Measurements from ENCODE around the gene EEF1AKMT3. TPM values are rescaled to one million over a fixed set of nuclear protein-coding genes. Genes with fewer than 3 reads are reported as not detected.
A peak's percentile ranks its signal among the peaks of the same experiment; 100 is the strongest.

EEF1AKMT3 gene
- total RNA-seq, 2 donors from 2014 or later: 4.0 to 6.6 TPM

DNA sequence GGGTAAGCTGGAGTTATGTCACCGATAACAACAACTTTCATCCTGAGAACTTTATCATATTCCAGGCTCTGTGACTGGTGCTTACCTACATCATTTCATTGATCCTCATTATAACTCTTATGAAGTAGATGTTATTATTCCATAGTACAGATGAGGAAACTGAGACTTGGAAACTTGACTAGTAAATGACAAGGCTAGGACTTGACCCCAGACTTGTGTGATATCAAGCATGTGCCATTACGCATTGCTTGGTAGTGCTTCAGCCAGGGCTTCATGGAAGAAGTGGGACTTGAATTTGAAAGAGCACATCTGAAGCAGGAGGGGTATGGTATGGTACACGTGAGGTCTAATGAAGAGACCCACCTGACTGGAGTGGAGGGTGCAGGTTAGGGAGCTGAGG lies 34.3 kb downstream of the EEF1AKMT3 start:
- DNase-seq (no peak), ATAC-seq (no peak)
- Mint-ChIP-seq H3K4me3 (no peak overlapping the region), H3K4me1 (peaks cover 4% of the 10 kb centered on the region), H3K27me3 (no peaks in the 10 kb centered on the region), H3K36me3 (ENCODE audit: low read depth) (peaks cover 3% of the 10 kb centered on the region), H3K27ac (no peak overlapping the region)
- no peaks in the 10 kb centered on the region for H3K9me3 ChIP-seq (ENCODE audit: control insufficient read depth, low read length, poor library complexity, severe bottlenecking)

DNA sequence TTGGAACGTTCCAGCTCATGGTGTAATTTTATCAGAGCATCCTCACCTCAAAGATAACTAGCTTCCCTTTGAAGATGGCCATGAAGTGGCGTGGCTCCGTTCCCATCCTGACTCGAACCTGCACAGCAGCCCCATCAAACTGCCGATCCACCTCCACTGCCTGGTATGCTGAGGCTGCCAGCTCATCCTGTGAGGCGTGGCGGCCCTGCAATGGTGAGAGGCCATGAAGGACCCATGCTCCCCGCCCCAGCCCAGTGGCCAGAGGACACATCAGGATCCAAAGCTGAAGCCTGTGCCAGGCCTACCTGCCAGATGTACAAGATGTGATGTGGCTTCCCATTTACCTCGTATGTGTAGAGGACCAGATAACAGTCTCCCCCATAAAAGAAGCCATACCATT lies 34.9 kb downstream of the EEF1AKMT3 start:
- Mint-ChIP-seq H3K4me1 (peaks cover 4% of the 10 kb centered on the region), H3K4me3 (no peak overlapping the region)

DNA sequence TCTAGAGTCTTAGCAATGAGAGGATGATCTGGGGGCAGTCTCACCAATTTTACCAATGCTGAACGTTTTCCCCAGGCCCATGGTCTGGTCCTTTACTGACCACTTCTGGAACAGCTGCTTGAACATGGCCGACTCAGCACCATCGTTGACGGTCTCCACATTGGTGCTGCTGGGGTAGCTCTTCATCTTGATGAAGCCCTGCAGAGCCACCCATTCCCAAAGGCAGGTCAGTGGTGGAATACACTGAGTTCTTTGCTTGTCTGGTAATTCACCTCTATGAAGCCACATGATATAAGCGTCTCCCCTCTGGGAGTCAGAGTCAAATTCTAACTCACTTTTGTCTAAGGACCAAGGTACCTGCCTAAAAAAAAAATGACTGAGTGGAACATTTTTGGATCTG lies 35.9 kb downstream of the EEF1AKMT3 start:
- no peak for ATAC-seq

More for the DNA sequence above, 34.9 kb downstream of the EEF1AKMT3 start:
- Mint-ChIP-seq H3K36me3 (ENCODE audit: low read depth) (peaks cover 6% of the 10 kb centered on the region), H3K27ac (no peak overlapping the region), H3K27me3 (no peaks in the 10 kb centered on the region)
- DNase-seq (no peak), ATAC-seq (no peak)
- no peaks in the 10 kb centered on the region for H3K9me3 ChIP-seq (ENCODE audit: control insufficient read depth, low read length, poor library complexity, severe bottlenecking)

DNA sequence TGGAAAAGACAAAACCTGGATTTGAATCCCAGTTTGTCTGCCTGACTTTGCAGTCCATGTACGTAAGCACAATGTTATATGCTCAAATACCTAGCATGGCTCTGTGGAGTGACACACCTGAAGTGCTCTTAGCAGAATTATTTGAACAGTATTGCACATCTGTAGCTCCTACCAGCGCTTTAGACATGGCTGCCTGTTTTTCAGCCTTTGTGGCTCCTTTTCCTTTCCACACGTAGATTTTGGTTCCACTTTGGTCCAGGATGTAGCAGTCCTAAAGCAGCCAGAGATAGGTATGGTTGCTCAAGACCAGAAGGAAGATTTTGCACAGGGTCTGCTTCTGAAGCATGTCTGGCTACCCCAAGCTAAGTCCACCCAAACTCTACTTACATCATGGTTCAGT lies 37.0 kb downstream of the EEF1AKMT3 start:
- DNase-seq (no peak), ATAC-seq (no peak)
- peaks cover 2% of the 10 kb centered on the region for H3K36me3 Mint-ChIP-seq (ENCODE audit: low read depth)
- H3K27me3 Mint-ChIP-seq: no peaks in the 10 kb centered on the region
- no peaks in the 10 kb centered on the region for H3K9me3 ChIP-seq (ENCODE audit: control insufficient read depth, low read length, poor library complexity, severe bottlenecking)
- no peak overlapping the region for H3K4me3 Mint-ChIP-seq
- H3K4me1 Mint-ChIP-seq: peaks cover 4% of the 10 kb centered on the region
- H3K27ac Mint-ChIP-seq: no peak overlapping the region

More for the DNA sequence above, 35.9 kb downstream of the EEF1AKMT3 start:
- peaks cover 6% of the 10 kb centered on the region for H3K4me1 Mint-ChIP-seq
- DNase-seq: no peak
- no peak overlapping the region for H3K27ac Mint-ChIP-seq
- no peaks in the 10 kb centered on the region for H3K27me3 Mint-ChIP-seq
- H3K4me3 Mint-ChIP-seq: no peak overlapping the region
- H3K9me3 ChIP-seq (ENCODE audit: control insufficient read depth, low read length, poor library complexity, severe bottlenecking): no peaks in the 10 kb centered on the region
- H3K36me3 Mint-ChIP-seq (ENCODE audit: low read depth): peaks cover 2% of the 10 kb centered on the region

DNA sequence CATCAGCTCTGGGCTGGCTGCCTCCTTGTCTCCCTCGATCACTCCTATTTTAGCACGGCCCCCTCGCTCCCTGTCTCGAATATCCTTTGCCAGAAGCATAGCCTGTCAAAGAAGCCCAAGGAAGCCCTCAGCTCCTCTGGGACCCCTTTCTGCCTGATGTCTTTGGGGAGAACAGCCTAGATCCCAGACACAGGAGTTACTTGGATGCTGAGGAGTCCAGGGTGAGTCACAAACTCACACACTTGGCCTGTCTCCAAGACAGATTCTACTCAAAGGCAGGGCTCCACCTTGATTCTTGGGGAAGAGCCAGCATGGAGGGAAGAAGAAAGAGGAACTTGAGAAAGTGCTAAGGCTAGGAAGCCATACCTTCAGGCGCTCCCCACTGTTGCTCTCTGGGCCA lies 38.0 kb downstream of the EEF1AKMT3 start:
- ATAC-seq (no peak), DNase-seq (no peak)
- Mint-ChIP-seq H3K4me3 (no peak overlapping the region), H3K27ac (no peak overlapping the region), H3K36me3 (ENCODE audit: low read depth) (peaks cover 2% of the 10 kb centered on the region), H3K4me1 (peaks cover 4% of the 10 kb centered on the region), H3K27me3 (no peaks in the 10 kb centered on the region)
- no peaks in the 10 kb centered on the region for H3K9me3 ChIP-seq (ENCODE audit: control insufficient read depth, low read length, poor library complexity, severe bottlenecking)

DNA sequence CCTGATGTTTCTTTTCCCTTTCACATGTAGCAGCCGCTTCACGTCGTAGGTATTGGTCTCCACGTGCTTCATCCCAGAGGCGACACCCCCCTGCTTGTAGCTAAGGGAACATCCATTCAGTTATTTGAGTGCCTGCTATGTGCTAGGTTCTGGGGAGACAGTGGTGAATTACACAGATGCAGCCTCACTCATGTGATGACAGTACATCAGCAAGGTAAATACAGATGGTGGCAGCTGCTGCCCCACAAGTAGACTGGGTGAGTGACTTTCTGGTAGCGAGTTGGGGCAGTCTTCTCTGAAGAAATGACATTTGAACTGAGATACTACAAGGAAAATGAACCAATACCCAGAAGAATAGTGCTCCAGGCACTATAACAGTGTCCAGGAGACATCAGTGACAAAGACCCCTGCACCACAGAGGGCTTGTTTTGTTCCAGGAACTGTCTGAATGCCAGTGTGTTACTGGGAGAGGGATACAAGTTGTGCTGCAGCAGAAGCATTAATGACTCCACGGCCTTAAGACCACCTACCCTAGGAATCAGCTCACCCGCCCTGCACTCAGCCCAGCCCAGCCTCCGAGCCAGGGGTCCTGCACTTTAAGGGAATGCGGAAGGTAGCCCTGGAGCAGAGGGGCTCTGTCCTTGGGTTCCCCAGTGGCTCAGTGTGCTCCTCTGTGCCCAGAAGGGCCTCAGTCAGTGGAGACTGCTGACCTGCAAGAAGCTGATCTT lies 38.8 kb downstream of the EEF1AKMT3 start:
- no peaks in the 10 kb centered on the region for H3K27me3 Mint-ChIP-seq
- H3K4me1 Mint-ChIP-seq: peaks cover 4% of the 10 kb centered on the region
- no peak overlapping the region for H3K27ac Mint-ChIP-seq
- DNase-seq (no peak), ATAC-seq (no peak)
- H3K36me3 Mint-ChIP-seq (ENCODE audit: low read depth): peaks cover 2% of the 10 kb centered on the region
- no peak overlapping the region for H3K4me3 Mint-ChIP-seq
- no peaks in the 10 kb centered on the region for H3K9me3 ChIP-seq (ENCODE audit: control insufficient read depth, low read length, poor library complexity, severe bottlenecking)

DNA sequence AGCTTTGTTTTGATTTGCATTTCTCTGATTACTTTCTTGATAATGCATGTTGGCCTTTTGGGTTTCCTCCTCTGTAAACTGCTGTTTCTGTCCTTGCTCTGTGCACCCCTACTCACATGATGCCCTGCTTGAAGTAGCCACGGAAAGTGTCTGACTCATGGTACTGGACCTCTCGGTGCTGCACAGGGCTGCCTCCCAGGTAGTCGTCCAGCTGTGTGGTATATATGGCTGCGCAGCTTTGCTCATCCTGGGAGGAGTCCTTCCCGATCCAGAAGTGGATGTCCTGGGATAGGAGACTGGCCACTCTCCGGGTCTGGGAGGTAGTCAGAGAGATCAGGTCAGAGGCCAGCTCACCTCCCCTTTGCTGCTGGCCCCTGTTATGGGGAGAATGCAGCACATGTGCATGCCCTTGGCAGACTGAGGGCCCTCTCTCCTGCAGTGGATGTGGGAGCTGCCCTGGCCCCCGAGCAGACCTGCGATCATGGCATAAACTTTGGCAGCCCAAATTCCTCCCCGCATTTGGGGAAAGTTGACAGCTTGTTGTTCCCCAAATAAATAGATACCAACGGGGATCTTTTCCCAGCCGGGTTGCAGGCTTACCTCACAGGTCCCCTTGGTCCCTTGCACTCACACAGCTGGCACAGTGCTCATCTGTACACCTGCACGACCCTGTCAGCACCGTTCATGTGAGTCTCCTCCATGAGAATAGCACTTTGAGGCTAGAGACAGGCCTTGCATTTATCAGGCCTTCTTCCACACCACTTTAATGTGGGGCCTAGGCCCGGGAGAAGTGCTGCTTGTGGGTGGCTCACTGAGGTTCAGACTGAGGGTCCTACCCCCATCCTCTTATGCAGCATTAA lies 40.9 kb downstream of the EEF1AKMT3 start:
- peaks cover 2% of the 10 kb centered on the region for H3K36me3 Mint-ChIP-seq (ENCODE audit: low read depth)
- no peak overlapping the region for H3K4me3 Mint-ChIP-seq
- DNase-seq (no peak), ATAC-seq (no peak)
- no peaks in the 10 kb centered on the region for H3K9me3 ChIP-seq (ENCODE audit: control insufficient read depth, low read length, poor library complexity, severe bottlenecking)
- no peak overlapping the region for H3K27ac Mint-ChIP-seq
- H3K27me3 Mint-ChIP-seq: no peaks in the 10 kb centered on the region
- H3K4me1 Mint-ChIP-seq: peaks cover 4% of the 10 kb centered on the region

DNA sequence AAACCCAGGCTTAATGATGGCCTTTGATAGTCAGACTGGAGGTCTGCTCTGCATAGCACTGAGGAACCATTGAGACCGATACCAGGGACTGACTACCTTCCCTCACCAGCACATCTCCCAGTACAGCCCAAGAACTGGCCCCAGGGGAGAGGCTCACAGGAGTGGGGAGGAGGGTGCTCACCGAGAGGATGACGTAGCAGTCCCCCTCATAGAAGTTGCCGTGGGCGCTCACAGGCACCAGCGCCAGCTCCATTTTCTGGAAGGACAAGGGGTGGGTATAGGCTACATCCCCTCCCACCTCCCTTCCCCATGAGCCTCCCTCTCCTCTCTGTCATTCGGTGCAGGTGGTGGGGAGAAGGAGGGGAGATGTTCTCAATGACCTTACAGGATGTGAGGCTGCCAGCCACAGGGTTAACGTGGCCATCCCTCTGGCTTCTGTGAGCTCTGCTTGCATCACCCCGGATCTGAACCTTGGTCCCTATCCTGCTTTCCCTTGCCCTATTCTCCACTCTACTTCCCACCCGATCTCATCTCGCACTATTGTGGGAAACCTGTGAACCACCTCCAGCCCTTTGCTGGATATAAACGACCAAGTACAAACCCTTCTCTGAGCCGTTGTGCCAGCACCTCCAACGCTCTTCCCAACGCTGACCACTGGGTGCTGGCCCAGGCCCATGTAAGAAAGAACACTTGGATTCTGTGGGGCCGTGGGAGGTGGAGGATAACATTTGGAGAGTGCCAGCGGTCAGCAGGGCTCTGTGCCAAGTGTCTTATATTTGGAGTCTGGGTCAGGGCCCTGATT lies 41.8 kb downstream of the EEF1AKMT3 start:
- peak overlapping the region; percentile 37 for H3K27ac Mint-ChIP-seq
- H3K36me3 Mint-ChIP-seq (ENCODE audit: low read depth): peaks cover 2% of the 10 kb centered on the region
- peaks cover 11% of the 10 kb centered on the region for H3K4me1 Mint-ChIP-seq

DNA sequence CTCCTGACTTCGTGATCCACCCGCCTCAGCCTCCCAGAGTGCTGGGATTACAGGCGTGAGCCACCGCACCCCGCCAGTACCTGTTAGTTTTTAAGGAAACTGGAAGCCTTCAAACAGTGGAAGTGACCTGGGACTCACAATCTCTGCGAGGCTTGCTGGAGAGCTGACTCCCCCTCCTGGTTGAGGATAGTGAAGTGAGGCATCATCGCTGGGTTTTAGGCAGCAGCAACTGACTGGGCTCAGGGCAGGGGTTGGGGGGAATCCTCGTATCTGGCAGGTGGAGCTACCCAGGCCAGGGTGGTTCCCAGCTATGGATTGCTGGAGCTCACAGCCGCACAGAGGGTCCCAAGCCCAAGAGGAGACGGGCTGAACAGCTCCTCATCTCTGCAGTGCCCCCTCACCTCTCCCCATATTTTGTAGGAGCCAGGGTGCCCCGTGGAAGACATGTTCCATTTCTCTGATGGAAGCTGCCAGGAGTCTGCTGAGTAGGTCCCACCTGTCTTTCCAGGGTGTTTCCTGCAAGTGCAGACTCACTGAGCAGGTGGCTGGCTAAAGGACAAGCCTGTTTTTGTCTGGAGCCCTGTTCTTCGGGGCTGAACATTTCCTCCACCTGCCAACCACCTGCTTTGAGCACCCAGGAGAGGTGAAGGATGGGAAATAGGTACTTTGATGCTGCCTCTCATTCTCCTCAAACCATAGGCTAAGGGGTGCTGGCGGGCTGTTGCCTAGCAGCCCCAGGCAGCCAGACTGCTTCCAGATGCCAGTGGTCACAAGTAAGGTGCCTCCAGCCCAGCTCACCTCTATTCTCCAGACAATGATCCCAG lies 43.0 kb downstream of the EEF1AKMT3 start:
- H3K9me3 ChIP-seq (ENCODE audit: control insufficient read depth, low read length, poor library complexity, severe bottlenecking): no peaks in the 10 kb centered on the region
- no peak overlapping the region for H3K27ac Mint-ChIP-seq
- no peak overlapping the region for H3K4me3 Mint-ChIP-seq
- H3K27me3 Mint-ChIP-seq: no peaks in the 10 kb centered on the region
- ATAC-seq (no peak), DNase-seq (no peak)
- peaks cover 12% of the 10 kb centered on the region for H3K4me1 Mint-ChIP-seq
- H3K36me3 Mint-ChIP-seq (ENCODE audit: low read depth): peaks cover 2% of the 10 kb centered on the region

More for the DNA sequence above, 41.8 kb downstream of the EEF1AKMT3 start:
- no peak overlapping the region for H3K4me3 Mint-ChIP-seq
- DNase-seq (no peak), ATAC-seq (no peak)
- no peaks in the 10 kb centered on the region for H3K27me3 Mint-ChIP-seq
- no peaks in the 10 kb centered on the region for H3K9me3 ChIP-seq (ENCODE audit: control insufficient read depth, low read length, poor library complexity, severe bottlenecking)

DNA sequence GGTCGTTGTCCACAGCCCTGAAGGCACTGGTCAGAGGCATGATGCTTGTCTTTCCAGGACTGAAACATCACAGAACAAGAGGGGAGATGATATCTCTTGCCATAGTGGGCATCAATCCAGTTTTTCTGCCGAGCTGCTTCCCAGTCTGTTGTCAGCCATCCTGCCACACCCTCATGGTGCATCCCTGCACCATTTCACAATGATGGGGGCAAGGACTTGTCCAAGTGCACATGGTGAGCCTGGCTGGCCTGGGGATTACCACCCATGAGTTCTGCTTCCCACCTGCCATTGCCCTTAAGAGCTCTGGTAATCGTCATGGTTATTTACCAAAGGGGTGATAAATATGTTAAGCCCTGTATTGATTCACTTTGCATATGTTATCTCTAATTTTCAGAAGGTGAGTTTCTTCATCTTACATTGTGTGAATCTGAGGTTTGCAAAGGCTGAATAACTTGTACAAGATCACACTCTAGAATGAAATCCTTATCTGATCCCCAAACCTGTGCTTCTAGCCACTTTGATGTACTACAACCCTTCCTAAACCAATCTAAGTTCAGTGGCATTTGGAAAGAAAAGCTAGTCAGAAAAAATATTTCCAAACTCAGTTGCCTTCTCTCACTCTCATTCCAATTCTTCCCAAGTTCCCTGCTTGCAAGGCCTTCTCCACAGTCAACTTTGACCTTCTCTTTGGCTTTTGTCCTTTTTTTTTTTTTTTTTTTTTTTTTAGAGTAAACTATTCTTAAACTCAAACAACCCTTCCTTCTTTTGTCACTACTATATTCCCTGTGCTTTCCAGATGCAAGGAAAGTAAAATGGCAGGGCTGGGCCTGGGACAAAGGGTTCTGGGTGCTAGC lies 43.8 kb downstream of the EEF1AKMT3 start:
- H3K4me3 Mint-ChIP-seq: no peak overlapping the region
- peaks cover 13% of the 10 kb centered on the region for H3K4me1 Mint-ChIP-seq
- H3K27ac Mint-ChIP-seq: no peak overlapping the region
- H3K27me3 Mint-ChIP-seq: no peaks in the 10 kb centered on the region
- DNase-seq (no peak), ATAC-seq (no peak)
- H3K36me3 Mint-ChIP-seq (ENCODE audit: low read depth): peaks cover 2% of the 10 kb centered on the region
- no peaks in the 10 kb centered on the region for H3K9me3 ChIP-seq (ENCODE audit: control insufficient read depth, low read length, poor library complexity, severe bottlenecking)

DNA sequence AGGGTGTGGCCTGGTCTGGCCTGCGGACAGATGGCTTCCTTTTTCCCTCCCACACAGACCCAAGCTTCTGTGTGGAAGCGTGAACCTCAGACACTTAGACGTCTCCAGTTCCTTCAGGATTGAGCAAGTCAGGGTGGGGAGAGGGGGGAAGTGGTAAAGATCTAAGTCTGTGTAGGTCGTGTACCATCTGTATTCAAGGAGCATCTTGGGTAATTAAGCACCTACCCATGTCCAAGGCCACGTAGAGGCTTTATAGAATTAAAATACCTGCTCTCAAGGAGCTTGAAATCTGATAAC lies 44.4 kb downstream of the EEF1AKMT3 start:
- no peak for ATAC-seq
- peaks cover under 1% of the 10 kb centered on the region for H3K36me3 Mint-ChIP-seq (ENCODE audit: low read depth)
- no peaks in the 10 kb centered on the region for H3K27me3 Mint-ChIP-seq
- peaks cover 13% of the 10 kb centered on the region for H3K4me1 Mint-ChIP-seq
- H3K27ac Mint-ChIP-seq: no peak overlapping the region
- H3K9me3 ChIP-seq (ENCODE audit: control insufficient read depth, low read length, poor library complexity, severe bottlenecking): no peaks in the 10 kb centered on the region
- no peak overlapping the region for H3K4me3 Mint-ChIP-seq
- no peak for DNase-seq
